GM12873 (cell line): ENCODE measurements around the gene NUBP1.

Source experiments
- CTCF ChIP-seq: IDR thresholded peaks from 2 replicates; pipeline ENCODE4 v1.5.1; 2012; ENCODE audit warnings: low read depth, mild to moderate bottlenecking, moderate library complexity, low read length, control low read depth; ENCODE audit not compliant: insufficient read depth; ENCODE audit errors: missing control alignments

Gene NUBP1

GRCh38 chr16:10808850-10809249 lies 65.2 kb downstream of the NUBP1 start:
- TF ChIP-seq CTCF: no peak

DNA sequence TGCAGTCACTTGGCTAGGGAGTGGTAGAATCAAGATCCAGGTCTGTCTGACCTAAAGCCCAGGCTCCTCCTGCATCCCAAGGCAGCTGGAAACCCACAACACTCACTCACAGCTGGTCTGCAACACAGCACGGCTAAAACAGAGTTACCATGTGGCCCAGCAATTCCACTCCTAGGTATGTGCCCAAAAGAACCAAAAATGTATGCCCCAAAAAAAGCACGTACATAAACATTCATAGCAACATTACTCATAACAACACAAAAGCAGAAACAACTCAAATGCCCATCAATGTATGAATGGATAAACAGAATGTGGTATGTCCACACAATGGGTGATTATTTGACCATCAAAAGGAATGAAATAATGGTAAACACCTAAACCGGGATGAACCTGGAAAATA lies 66.1 kb downstream of the NUBP1 start:
- TF ChIP-seq CTCF: no peak

GRCh38 chr16:10812312-10813098 lies 68.9 kb downstream of the NUBP1 start:
- peak; percentile 42 for TF ChIP-seq CTCF

- no peak for TF ChIP-seq CTCF
These were observed 69.4 kb downstream of the NUBP1 start for GRCh38 chr16:10813099-10813455.

GRCh38 chr16:10817514-10817913 lies 73.9 kb downstream of the NUBP1 start:
- no peak for TF ChIP-seq CTCF

- no peak for TF ChIP-seq CTCF
These were observed 74.6 kb downstream of the NUBP1 start, which contains the start of gene TVP23A for GRCh38 chr16:10817963-10818941. Gene TVP23A (minus strand): TSS chr16:10818794. CDS start chr16:10818493, 301 bp downstream.
